VCaP (cell line): ENCODE data around the gene CBR3.
A peak's percentile ranks its signal among the peaks of the same experiment; 100 is the strongest.

ENCODE experiments used
- H3K27ac ChIP-seq: fragments of 450-650 bp; 2 replicates; pipeline ENCODE4 v1.5.1; 2017
- TF ChIP-seq, protein P1 (sequence below): fragments of 450-650 bp; conservative IDR thresholded peaks from 2 replicates; pipeline ENCODE4 v1.5.1; 2017; ENCODE audit warnings: mild to moderate bottlenecking, moderate library complexity

CBR3 gene

DNA sequence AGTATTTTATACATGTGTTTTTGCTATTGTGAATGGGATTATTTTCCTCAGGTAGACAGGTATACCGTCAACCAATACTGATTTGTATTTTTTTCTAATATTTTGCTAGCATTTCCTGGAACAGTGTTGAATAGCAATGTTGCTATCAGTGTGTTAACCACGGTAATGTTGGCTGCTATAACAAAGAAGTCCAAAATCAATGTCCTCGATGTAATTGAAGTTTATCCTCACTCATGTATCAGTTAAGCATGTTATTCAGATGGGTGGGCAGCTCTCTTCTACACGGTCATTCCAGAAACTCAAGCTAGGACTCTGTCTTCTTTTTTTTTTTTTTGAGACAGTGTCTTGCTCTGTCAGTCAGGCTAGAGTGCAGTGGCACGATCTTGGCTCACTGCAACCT lies 46.1 kb downstream of the CBR3 start:
- peak overlapping the region; percentile 100 for H3K27ac ChIP-seq
- TF ChIP-seq, protein P1, sequence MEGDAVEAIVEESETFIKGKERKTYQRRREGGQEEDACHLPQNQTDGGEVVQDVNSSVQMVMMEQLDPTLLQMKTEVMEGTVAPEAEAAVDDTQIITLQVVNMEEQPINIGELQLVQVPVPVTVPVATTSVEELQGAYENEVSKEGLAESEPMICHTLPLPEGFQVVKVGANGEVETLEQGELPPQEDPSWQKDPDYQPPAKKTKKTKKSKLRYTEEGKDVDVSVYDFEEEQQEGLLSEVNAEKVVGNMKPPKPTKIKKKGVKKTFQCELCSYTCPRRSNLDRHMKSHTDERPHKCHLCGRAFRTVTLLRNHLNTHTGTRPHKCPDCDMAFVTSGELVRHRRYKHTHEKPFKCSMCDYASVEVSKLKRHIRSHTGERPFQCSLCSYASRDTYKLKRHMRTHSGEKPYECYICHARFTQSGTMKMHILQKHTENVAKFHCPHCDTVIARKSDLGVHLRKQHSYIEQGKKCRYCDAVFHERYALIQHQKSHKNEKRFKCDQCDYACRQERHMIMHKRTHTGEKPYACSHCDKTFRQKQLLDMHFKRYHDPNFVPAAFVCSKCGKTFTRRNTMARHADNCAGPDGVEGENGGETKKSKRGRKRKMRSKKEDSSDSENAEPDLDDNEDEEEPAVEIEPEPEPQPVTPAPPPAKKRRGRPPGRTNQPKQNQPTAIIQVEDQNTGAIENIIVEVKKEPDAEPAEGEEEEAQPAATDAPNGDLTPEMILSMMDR: no peak

DNA sequence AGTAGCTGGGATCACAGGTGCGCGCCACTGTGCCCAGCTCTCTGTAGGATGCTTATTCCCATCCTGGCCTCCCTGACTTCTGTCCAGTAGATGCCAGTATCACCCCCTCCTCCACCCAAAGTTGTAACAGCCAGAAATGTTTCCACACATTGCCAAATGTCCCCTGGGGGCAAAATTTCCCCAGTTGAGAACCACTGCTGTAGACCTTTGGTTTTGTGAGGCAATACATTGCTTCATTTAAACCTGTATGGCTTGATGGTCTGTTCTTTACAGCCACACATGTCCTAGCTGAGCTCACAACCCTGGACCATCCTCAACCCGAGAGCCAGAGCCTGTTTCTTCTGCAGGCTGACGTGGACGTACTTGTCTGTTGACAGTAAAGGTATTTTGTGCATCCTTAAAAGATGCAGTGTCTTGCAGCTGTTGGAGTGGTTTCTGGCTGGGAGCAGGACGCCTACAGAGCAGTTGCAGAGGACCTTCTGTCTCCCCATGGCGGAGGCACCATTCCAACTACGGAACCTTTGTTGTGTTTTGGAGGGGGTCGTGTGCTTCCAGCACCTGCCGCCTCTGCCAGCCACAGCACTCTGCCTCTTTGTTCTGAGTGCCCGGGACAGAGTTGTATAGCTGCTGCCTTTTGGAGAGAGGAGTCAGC lies 48.4 kb downstream of the CBR3 start:
- TF ChIP-seq, protein P1: no peak
- H3K27ac ChIP-seq: peak overlapping the region; percentile 100

DNA sequence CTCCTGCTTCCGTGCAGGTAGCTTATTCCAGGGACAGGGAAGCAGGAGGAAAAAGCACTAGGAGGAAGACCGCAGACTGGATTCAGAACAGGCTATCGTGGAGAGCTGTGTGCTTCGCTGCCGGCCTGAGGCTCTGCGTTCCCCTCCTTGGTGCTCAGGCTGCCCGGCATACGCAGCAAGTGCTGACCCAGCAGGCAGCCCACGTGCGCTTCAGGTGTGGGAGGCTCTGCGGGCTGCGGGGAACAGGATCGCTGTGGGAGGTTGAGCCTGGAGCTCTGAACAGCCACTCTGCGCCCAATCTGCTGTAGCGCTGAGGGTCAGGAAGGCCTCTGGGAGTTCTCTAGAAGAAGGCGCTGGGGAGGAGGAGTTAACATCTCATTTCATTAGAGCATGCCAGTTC lies 49.7 kb downstream of the CBR3 start:
- TF ChIP-seq, protein P1: no peak
- peak overlapping the region; percentile 100 for H3K27ac ChIP-seq

DNA sequence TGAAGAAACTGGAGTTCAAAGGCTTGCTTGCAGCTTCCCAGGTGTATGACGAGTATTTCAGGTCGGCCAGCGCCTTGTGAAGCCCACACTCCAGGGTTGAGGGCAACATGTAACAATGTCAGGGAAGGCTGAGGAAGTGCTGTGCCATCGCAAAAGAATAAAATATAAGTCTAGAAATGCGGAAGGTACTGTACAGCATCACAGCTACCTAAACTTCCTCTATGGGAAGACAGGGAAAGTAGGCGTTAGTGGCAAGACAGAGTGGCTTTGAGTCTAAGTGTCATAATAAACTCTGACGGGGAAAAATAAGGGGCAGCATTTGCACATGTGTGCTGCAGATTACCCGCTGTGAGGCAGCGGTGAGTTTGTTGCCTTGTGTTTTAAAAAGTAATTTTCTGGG lies 50.6 kb downstream of the CBR3 start:
- TF ChIP-seq, protein P1: no peak
- peak overlapping the region; percentile 100 for H3K27ac ChIP-seq

DNA sequence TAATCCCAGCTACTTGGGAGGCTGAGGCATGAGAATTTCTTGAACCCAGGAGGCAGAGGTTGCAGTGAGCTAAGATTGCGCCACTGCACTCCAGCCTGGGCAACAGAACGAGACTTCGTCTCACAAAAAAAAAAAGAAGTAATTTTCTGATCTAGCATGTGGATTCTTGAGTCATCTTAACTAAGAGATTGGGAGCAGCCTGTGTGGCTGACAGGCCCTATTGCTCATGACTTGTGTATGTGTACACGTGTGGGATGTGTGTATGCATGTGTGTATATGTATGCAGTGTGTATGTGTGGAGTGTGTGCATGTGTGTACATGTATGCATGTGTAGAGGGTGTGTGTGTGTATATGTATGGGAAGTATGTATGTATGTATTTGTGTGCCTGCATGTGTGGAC lies 51.2 kb downstream of the CBR3 start:
- TF ChIP-seq, protein P1: no peak
- H3K27ac ChIP-seq: peak overlapping the region; percentile 100

DNA sequence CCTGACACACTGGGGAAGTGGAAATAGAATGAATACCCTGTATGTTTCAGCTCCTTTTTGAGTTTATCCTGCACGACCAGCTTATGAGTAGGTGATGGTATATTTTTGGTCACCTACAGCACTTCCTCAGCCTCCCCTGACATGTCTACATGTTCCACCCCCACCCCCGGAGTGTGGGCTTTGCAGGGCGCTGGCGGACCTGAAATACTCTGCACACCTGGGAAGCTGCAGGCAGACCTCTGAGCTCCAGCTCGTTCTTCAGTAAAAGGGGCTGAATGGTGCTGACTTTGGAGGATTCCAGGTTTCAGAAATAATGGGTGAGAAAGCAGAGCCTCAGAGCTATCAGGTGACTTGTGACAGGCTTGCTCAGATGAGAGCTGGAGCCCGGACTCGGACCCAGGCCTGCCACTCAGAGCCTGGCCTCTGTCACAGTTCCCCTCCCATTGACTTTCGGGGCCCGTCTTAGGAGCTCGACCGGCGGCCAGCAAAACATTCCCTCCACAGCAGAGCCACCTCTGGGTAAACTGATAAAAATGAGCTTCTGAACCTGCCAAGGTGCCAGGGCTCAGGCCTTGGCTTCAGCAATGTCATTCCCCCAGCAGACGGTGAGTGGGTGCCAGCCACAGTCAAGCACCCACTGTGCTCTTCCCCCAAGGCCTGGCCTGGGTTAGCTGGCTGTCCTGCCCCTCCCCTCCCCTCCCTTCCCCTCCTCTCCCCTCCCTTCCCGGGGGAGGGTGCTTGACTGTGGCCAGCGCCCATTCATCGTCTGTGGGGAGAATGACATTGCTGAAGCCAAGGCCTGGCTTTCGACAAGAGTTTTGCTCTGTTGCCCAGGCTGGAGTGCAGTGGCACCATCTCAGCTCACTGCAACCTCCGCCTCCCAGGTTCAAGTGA lies 51.9 kb downstream of the CBR3 start:
- peak overlapping the region; percentile 100 for H3K27ac ChIP-seq
- TF ChIP-seq, protein P1: no peak

DNA sequence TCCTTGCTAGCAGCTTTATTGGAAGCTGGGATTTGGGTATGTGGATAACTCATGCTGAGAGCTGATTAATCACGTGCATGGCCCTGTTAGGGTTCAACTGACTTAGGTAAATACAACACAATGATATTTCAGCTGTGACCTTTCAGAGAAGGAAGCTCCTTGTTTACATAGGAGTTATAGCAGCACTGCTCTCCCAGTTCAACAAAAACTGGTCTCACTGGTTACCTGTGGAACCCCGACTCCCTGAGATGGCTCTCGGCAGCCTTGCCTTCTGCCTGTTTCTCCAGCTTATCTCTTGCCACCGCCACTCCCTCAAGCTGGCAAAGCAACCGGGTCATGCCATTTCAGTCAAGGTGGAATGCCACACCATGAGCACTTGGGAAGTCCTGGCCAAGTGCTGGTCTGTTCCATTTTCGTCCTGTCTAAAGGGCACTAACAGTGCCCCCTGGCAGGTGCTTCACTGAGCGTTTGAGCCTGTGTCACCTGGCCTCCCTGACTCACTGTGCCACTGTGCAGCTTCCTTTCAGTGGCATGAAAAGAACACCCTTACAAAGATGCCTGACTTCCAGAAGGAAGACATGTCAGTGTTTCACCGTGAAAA lies 53.3 kb downstream of the CBR3 start:
- peak overlapping the region; percentile 100 for H3K27ac ChIP-seq
- TF ChIP-seq, protein P1: peak; percentile 49; the same call in 1 of the 2 replicates
